HG02943 (cell line): ENCODE measurements around the gene CD28.

Experiments used
- ATAC-seq: cut with Tn5 transposase; IDR thresholded peaks from one replicate; pipeline ENCODE4 v1.9.1; 2021; ENCODE audit warnings: mild to moderate bottlenecking, low read depth, moderate library complexity; ENCODE audit not compliant: unreplicated experiment

CD28 gene

GRCh38 chr2:203741566-203741965 is 35.1 kb downstream of the CD28 start:
- ATAC-seq: no peak

- no peak for ATAC-seq
Observed at GRCh38 chr2:203743441-203743981, 37.1 kb downstream of the CD28 start.

GRCh38 chr2:203744091-203744490 is 37.7 kb downstream of the CD28 start:
- no peak for ATAC-seq

- no peak for ATAC-seq
Observed at GRCh38 chr2:203745267-203745666, 38.8 kb downstream of the CD28 start.

- no peak for ATAC-seq
Observed at GRCh38 chr2:203748331-203749126, 42.1 kb downstream of the CD28 start.

GRCh38 chr2:203750346-203751068 is 44.1 kb downstream of the CD28 start:
- ATAC-seq: no peak

- no peak for ATAC-seq
Observed at GRCh38 chr2:203751685-203752271, 45.3 kb downstream of the CD28 start.

- ATAC-seq: no peak
Observed at GRCh38 chr2:203756161-203756560, 49.7 kb downstream of the CD28 start.

GRCh38 chr2:203758841-203759689 is 52.6 kb downstream of the CD28 start:
- ATAC-seq: no peak

GRCh38 chr2:203759690-203760365 is 53.4 kb downstream of the CD28 start:
- no peak for ATAC-seq

GRCh38 chr2:203761121-203761520 is 54.7 kb downstream of the CD28 start:
- no peak for ATAC-seq

GRCh38 chr2:203763241-203763937 is 57.0 kb downstream of the CD28 start:
- no peak for ATAC-seq

- ATAC-seq: no peak
Observed at GRCh38 chr2:203763938-203764664, 57.7 kb downstream of the CD28 start.

- ATAC-seq: no peak
Observed at GRCh38 chr2:203772456-203773165, 66.2 kb downstream of the CD28 start.

- no peak for ATAC-seq
Observed at GRCh38 chr2:203774760-203775159, 68.3 kb downstream of the CD28 start.

- no peak for ATAC-seq
Observed at GRCh38 chr2:203775684-203776083, 69.2 kb downstream of the CD28 start.

- no peak for ATAC-seq
Observed at GRCh38 chr2:203777030-203777429, 70.6 kb downstream of the CD28 start.
